ENCODE results near the gene NFATC4.
"Not testable (repeated sequence)": the region's sequence is repeated elsewhere in the genome, so short reads cannot be mapped to it uniquely, and the experiment has no call there.

Gene NFATC4

GRCh38 chr14:24368212-24368561 lies 203 bp downstream of the NFATC4 start:
- Histone ChIP-seq H3K27me3 (ENCODE audit: insufficient read depth, low read length) (no peaks in the 10 kb centered on the region), H3K79me2 (ENCODE audit: control insufficient read depth, insufficient read depth, low read length, unreplicated experiment) (peaks cover 6% of the 10 kb centered on the region), H3K27ac (ENCODE audit: low read depth, low read length) (peak overlapping the region; percentile 83), H3K36me3 (ENCODE audit: insufficient read depth, low read length) (no peaks in the 10 kb centered on the region; the same call in 1 of the 2 replicates), H3K4me3 (ENCODE audit: low read depth, low read length) (peak overlapping the region; percentile 99), H2AFZ (ENCODE audit: low read length, unreplicated experiment) (peak overlapping the region; percentile 87), H3K4me1 (ENCODE audit: control insufficient read depth, insufficient read depth, low read length, unreplicated experiment) (peaks cover 53% of the 10 kb centered on the region)

- peak overlapping the region; percentile 83 for H3K27ac ChIP-seq (ENCODE audit: low read depth, low read length)
- H3K4me3 ChIP-seq (ENCODE audit: low read depth, low read length) = peak overlapping the region; percentile 99
- peak overlapping the region; percentile 87 for H2AFZ ChIP-seq (ENCODE audit: low read length, unreplicated experiment)
- peaks cover 53% of the 10 kb centered on the region for H3K4me1 ChIP-seq (ENCODE audit: control insufficient read depth, insufficient read depth, low read length, unreplicated experiment)
- H3K36me3 ChIP-seq (ENCODE audit: insufficient read depth, low read length) = peaks cover 1% of the 10 kb centered on the region; the same call in 1 of the 2 replicates
- no peaks in the 10 kb centered on the region for H3K27me3 ChIP-seq (ENCODE audit: insufficient read depth, low read length)
- peaks cover 6% of the 10 kb centered on the region for H3K79me2 ChIP-seq (ENCODE audit: control insufficient read depth, insufficient read depth, low read length, unreplicated experiment)
These were observed 723 bp downstream of the NFATC4 start for GRCh38 chr14:24368562-24369252.

- peak overlapping the region; percentile 99 for H3K4me3 ChIP-seq (ENCODE audit: low read depth, low read length)
- no peaks in the 10 kb centered on the region for H3K27me3 ChIP-seq (ENCODE audit: insufficient read depth, low read length)
- peaks cover 6% of the 10 kb centered on the region for H3K79me2 ChIP-seq (ENCODE audit: control insufficient read depth, insufficient read depth, low read length, unreplicated experiment)
- no peak overlapping the region for H3K27ac ChIP-seq (ENCODE audit: low read depth, low read length)
- peaks cover 4% of the 10 kb centered on the region; the same call in 1 of the 2 replicates for H3K36me3 ChIP-seq (ENCODE audit: insufficient read depth, low read length)
- peaks cover 53% of the 10 kb centered on the region for H3K4me1 ChIP-seq (ENCODE audit: control insufficient read depth, insufficient read depth, low read length, unreplicated experiment)
- H2AFZ ChIP-seq (ENCODE audit: low read length, unreplicated experiment) = no peak overlapping the region
These were observed 1.5 kb downstream of the NFATC4 start for GRCh38 chr14:24369463-24369862.

DNA sequence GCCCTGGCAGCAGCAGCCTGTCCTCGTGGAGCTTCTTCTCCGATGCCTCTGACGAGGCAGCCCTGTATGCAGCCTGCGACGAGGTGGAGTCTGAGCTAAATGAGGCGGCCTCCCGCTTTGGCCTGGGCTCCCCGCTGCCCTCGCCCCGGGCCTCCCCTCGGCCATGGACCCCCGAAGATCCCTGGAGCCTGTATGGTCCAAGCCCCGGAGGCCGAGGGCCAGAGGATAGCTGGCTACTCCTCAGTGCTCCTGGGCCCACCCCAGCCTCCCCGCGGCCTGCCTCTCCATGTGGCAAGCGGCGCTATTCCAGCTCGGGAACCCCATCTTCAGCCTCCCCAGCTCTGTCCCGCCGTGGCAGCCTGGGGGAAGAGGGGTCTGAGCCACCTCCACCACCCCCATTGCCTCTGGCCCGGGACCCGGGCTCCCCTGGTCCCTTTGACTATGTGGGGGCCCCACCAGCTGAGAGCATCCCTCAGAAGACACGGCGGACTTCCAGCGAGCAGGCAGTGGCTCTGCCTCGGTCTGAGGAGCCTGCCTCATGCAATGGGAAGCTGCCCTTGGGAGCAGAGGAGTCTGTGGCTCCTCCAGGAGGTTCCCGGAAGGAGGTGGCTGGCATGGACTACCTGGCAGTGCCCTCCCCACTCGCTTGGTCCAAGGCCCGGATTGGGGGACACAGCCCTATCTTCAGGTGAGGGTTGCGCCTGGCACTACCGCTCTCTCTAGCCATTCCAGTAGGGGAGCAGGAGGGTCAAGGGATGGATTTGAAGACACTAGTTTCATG lies 2.1 kb downstream of the NFATC4 start:
- H3K27ac ChIP-seq (ENCODE audit: low read depth, low read length) = no peak overlapping the region
- peaks cover 48% of the 10 kb centered on the region for H3K4me1 ChIP-seq (ENCODE audit: control insufficient read depth, insufficient read depth, low read length, unreplicated experiment)
- no peak overlapping the region for H2AFZ ChIP-seq (ENCODE audit: low read length, unreplicated experiment)
- H3K27me3 ChIP-seq (ENCODE audit: insufficient read depth, low read length) = no peaks in the 10 kb centered on the region
- no peak overlapping the region; the same call in 1 of the 2 replicates for H3K4me3 ChIP-seq (ENCODE audit: low read depth, low read length)
- H3K79me2 ChIP-seq (ENCODE audit: control insufficient read depth, insufficient read depth, low read length, unreplicated experiment) = peaks cover 6% of the 10 kb centered on the region
- peaks cover 4% of the 10 kb centered on the region; the same call in 1 of the 2 replicates for H3K36me3 ChIP-seq (ENCODE audit: insufficient read depth, low read length)

- Histone ChIP-seq H3K79me2 (ENCODE audit: control insufficient read depth, insufficient read depth, low read length, unreplicated experiment) (peaks cover 6% of the 10 kb centered on the region), H3K27ac (ENCODE audit: low read depth, low read length) (no peak overlapping the region), H2AFZ (ENCODE audit: low read length, unreplicated experiment) (no peak overlapping the region), H3K4me3 (ENCODE audit: low read depth, low read length) (no peak overlapping the region), H3K27me3 (ENCODE audit: insufficient read depth, low read length) (no peaks in the 10 kb centered on the region), H3K36me3 (ENCODE audit: insufficient read depth, low read length) (peaks cover 4% of the 10 kb centered on the region; the same call in 1 of the 2 replicates), H3K4me1 (ENCODE audit: control insufficient read depth, insufficient read depth, low read length, unreplicated experiment) (peaks cover 44% of the 10 kb centered on the region)
These were observed 2.8 kb downstream of the NFATC4 start for GRCh38 chr14:24370748-24371147.

DNA sequence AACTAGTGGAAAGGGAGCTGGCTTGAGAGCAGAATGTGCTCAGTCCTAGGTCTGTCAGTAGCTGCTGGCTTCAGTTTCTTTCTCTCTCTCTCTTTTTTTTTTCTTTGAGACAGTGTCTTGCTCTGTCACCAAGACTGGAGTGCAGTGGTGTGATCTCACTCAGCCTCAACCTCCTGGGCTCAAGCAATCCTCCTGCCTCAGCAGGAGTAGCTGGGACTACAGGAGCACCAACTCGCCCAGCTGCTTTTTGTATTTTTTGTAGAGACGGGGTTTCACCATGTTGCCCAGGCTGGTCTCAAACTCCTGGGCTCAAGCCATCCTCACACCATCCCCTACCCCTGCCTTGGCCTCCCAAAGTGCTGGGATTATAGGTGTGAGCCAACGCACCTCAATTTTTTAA lies 3.6 kb downstream of the NFATC4 start:
- H3K4me1 ChIP-seq (ENCODE audit: control insufficient read depth, insufficient read depth, low read length, unreplicated experiment) = peaks cover 41% of the 10 kb centered on the region
- H3K79me2 ChIP-seq (ENCODE audit: control insufficient read depth, insufficient read depth, low read length, unreplicated experiment); H3K27me3 ChIP-seq (ENCODE audit: insufficient read depth, low read length); H3K4me3 ChIP-seq (ENCODE audit: low read depth, low read length); H3K36me3 ChIP-seq (ENCODE audit: insufficient read depth, low read length); H2AFZ ChIP-seq (ENCODE audit: low read length, unreplicated experiment); H3K27ac ChIP-seq (ENCODE audit: low read depth, low read length): not testable (repeated sequence)

- Histone ChIP-seq H2AFZ (ENCODE audit: low read length, unreplicated experiment) (no peak overlapping the region), H3K4me1 (ENCODE audit: control insufficient read depth, insufficient read depth, low read length, unreplicated experiment) (peaks cover 33% of the 10 kb centered on the region), H3K27ac (ENCODE audit: low read depth, low read length) (peak overlapping the region; percentile 28; the same call in 1 of the 2 replicates), H3K4me3 (ENCODE audit: low read depth, low read length) (no peak overlapping the region), H3K36me3 (ENCODE audit: insufficient read depth, low read length) (peaks cover 8% of the 10 kb centered on the region; the same call in 1 of the 2 replicates), H3K79me2 (ENCODE audit: control insufficient read depth, insufficient read depth, low read length, unreplicated experiment) (peaks cover 6% of the 10 kb centered on the region), H3K27me3 (ENCODE audit: insufficient read depth, low read length) (no peaks in the 10 kb centered on the region)
These were observed 4.9 kb downstream of the NFATC4 start for GRCh38 chr14:24372701-24373416.

- Histone ChIP-seq H3K79me2 (ENCODE audit: control insufficient read depth, insufficient read depth, low read length, unreplicated experiment) (no peaks in the 10 kb centered on the region), H3K4me3 (ENCODE audit: low read depth, low read length) (no peak overlapping the region)
These were observed 8.6 kb downstream of the NFATC4 start for GRCh38 chr14:24376448-24377070.

GRCh38 chr14:24377126-24377525 lies 9.1 kb downstream of the NFATC4 start:
- Histone ChIP-seq H3K4me1 (ENCODE audit: control insufficient read depth, insufficient read depth, low read length, unreplicated experiment) (peaks cover 10% of the 10 kb centered on the region), H2AFZ (ENCODE audit: low read length, unreplicated experiment) (no peak overlapping the region), H3K4me3 (ENCODE audit: low read depth, low read length) (no peak overlapping the region), H3K79me2 (ENCODE audit: control insufficient read depth, insufficient read depth, low read length, unreplicated experiment) (no peaks in the 10 kb centered on the region), H3K27ac (ENCODE audit: low read depth, low read length) (no peak overlapping the region), H3K27me3 (ENCODE audit: insufficient read depth, low read length) (no peaks in the 10 kb centered on the region), H3K36me3 (ENCODE audit: insufficient read depth, low read length) (peaks cover 8% of the 10 kb centered on the region; the same call in 1 of the 2 replicates)

More at GRCh38 chr14:24376448-24377070, 8.6 kb downstream of the NFATC4 start:
- Histone ChIP-seq H2AFZ (ENCODE audit: low read length, unreplicated experiment) (no peak overlapping the region), H3K27me3 (ENCODE audit: insufficient read depth, low read length) (no peaks in the 10 kb centered on the region), H3K4me1 (ENCODE audit: control insufficient read depth, insufficient read depth, low read length, unreplicated experiment) (peaks cover 16% of the 10 kb centered on the region), H3K36me3 (ENCODE audit: insufficient read depth, low read length) (peaks cover 8% of the 10 kb centered on the region; the same call in 1 of the 2 replicates), H3K27ac (ENCODE audit: low read depth, low read length) (no peak overlapping the region)

GRCh38 chr14:24377657-24378056 lies 9.7 kb downstream of the NFATC4 start:
- no peak overlapping the region for H3K27ac ChIP-seq (ENCODE audit: low read depth, low read length)
- H3K27me3 ChIP-seq (ENCODE audit: insufficient read depth, low read length) = no peaks in the 10 kb centered on the region
- H2AFZ ChIP-seq (ENCODE audit: low read length, unreplicated experiment) = no peak overlapping the region
- peaks cover 8% of the 10 kb centered on the region; the same call in 1 of the 2 replicates for H3K36me3 ChIP-seq (ENCODE audit: insufficient read depth, low read length)
- H3K4me3 ChIP-seq (ENCODE audit: low read depth, low read length) = no peak overlapping the region
- H3K79me2 ChIP-seq (ENCODE audit: control insufficient read depth, insufficient read depth, low read length, unreplicated experiment) = no peaks in the 10 kb centered on the region
- peaks cover 5% of the 10 kb centered on the region for H3K4me1 ChIP-seq (ENCODE audit: control insufficient read depth, insufficient read depth, low read length, unreplicated experiment)
